Spleen (tissue), 7 donors: ENCODE results near the gene APEH.

Experiments used
- POLR2A ChIP-seq, 3 donors: fragments of 450-650 bp; IDR thresholded peaks; one replicate each; pipeline ENCODE4 v1.5.1; 2017; ENCODE audit warnings: antibody characterized with exemption in 3 of 3, mild to moderate bottlenecking in 1 of 3
- TF ChIP-seq, protein P1 (sequence below), 11 experiments: fragments of 200-600 bp in 7 of 11; fragments of 450-650 bp in 4 of 11; sonication (generic) in 4 of 11; IDR thresholded peaks in 8 of 11; conservative IDR thresholded peaks in 3 of 11; 1 replicate in 7 of 11; 2 replicates in 4 of 11; pipeline versions ENCODE4 v1.4.0 to v1.8.0; 2016 to 2021; ENCODE audit warnings: antibody characterized with exemption in 11 of 11, inconsistent platforms in 4 of 11, mild to moderate bottlenecking in 1 of 11
- donor health status: DM: no; HTN: no; CAD: no; lungs with moderate emphysema.
- donor health status: DM: no; HTN: no; CAD: no.
- donor health status: DM: no; HTN: no; CAD: no.

DNA sequence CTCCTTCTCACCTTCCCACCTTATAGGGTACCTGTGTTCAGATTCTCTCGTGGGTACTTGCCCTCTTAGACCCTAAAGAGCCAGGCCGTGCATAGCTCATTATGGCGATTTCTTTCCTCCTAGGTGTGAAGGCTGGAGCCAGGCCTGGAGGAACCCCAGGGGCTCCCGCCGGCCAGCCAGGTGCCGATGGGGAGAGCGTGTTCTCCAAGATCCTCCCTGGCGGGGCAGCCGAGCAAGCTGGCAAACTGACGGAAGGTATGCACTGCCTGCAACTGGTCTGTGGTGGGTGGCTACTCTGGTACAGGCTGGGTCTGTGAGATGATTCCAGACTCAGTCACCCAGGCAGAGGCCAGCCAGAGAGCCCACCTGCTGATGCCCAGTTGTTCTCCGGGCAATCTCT lies 9.9 kb upstream of the APEH start:
- TF ChIP-seq, protein P1, sequence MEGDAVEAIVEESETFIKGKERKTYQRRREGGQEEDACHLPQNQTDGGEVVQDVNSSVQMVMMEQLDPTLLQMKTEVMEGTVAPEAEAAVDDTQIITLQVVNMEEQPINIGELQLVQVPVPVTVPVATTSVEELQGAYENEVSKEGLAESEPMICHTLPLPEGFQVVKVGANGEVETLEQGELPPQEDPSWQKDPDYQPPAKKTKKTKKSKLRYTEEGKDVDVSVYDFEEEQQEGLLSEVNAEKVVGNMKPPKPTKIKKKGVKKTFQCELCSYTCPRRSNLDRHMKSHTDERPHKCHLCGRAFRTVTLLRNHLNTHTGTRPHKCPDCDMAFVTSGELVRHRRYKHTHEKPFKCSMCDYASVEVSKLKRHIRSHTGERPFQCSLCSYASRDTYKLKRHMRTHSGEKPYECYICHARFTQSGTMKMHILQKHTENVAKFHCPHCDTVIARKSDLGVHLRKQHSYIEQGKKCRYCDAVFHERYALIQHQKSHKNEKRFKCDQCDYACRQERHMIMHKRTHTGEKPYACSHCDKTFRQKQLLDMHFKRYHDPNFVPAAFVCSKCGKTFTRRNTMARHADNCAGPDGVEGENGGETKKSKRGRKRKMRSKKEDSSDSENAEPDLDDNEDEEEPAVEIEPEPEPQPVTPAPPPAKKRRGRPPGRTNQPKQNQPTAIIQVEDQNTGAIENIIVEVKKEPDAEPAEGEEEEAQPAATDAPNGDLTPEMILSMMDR (IDR thresholded peaks at IDR 0.05 in 8 of 11, conservative IDR thresholded peaks at IDR 0.05 in 3 of 11) = no peak
- TF ChIP-seq POLR2A (IDR thresholded peaks at IDR 0.05) = no peak
